ENCODE results near the gene SLC24A3. TPM values are rescaled to one million over a fixed set of nuclear protein-coding genes. Genes with fewer than 3 reads are reported as not detected.

Gene SLC24A3
- total RNA-seq, 1 experiment from 2014 or later: 0.14 TPM

- Histone ChIP-seq H3K4me1 (peaks cover 67% of the 10 kb centered on the region), H3K9me3 (no peaks in the 10 kb centered on the region), H3K27me3 (replicated peaks; ENCODE audit: control insufficient read depth, insufficient read depth, low read length) (no peaks in the 10 kb centered on the region), H3K4me3 (ENCODE audit: low read depth, low read length) (no peak overlapping the region), H3K36me3 (ENCODE audit: control insufficient read depth, insufficient read depth, low read length) (no peaks in the 10 kb centered on the region)
- intact Hi-C loops (cut with micrococcal nuclease; ENCODE audit: unreplicated experiment): no loop called here
- no TSS peak for BruUV-seq (replicated peaks)
- no peak for TF ChIP-seq CTCF (IDR thresholded peaks at IDR 0.05; ENCODE audit: insufficient read depth in 1 of 2, low read depth in 1 of 2, low read length in 1 of 2, severe bottlenecking in 1 of 2, unreplicated experiment in 1 of 2)
- CTCF ChIA-PET: no interaction called here
- H3K27ac Mint-ChIP-seq (ENCODE audit: unreplicated experiment): no peak overlapping the region
- no peaks in the 10 kb centered on the region for H3K27me3 Mint-ChIP-seq (ENCODE audit: insufficient read depth, unreplicated experiment)
- no peak for DNase-seq
- no peak overlapping the region for H3K4me3 Mint-ChIP-seq (ENCODE audit: unreplicated experiment)
- peaks cover 49% of the 10 kb centered on the region for H3K4me1 Mint-ChIP-seq (ENCODE audit: low read depth, unreplicated experiment)
- POLR2A ChIA-PET: interaction anchor here (0.6 kb wide), 1 partner anchor 1813 kb away, joined by 5 read pairs; no protein-coding TSS in a partner anchor
- peaks cover 20% of the 10 kb centered on the region for H3K36me3 Mint-ChIP-seq (ENCODE audit: insufficient read depth, unreplicated experiment)
- H3K9me3 Mint-ChIP-seq (ENCODE audit: unreplicated experiment): no peaks in the 10 kb centered on the region
Measured at GRCh38 chr20:19771031-19771430, 558.6 kb downstream of the SLC24A3 start.
